ENCODE results near the gene CTNNB1. TPM values are rescaled to one million over a fixed set of nuclear protein-coding genes. Genes with fewer than 3 reads are reported as not detected.

Gene CTNNB1
- total and polyA plus RNA-seq, 2 of the 4 experiments (the other 2 are of a cell fraction), result 364 to 1,677 TPM

- ChIA-PET CTCF (no interaction called here), POLR2A (ENCODE audit: unreplicated experiment) (no interaction called here)
- H2AK5ac ChIP-seq (ENCODE audit: low read depth, low read length), result no peak overlapping the region
- ATAC-seq (ENCODE audit: low read depth) (no peak), DNase-seq (no peak)
- no peaks in the 10 kb centered on the region for H4K20me1 ChIP-seq (ENCODE audit: insufficient read depth, low read length)
- no peak overlapping the region for H3K4me2 ChIP-seq (ENCODE audit: low read depth, low read length)
- no peak overlapping the region for H3K4me3 ChIP-seq (ENCODE audit: insufficient read depth, low read depth, low read length)
- H3K18ac ChIP-seq (ENCODE audit: low read depth, low read length), result no peak overlapping the region
- H3K36me3 ChIP-seq (ENCODE audit: control insufficient read depth, insufficient read depth, low read length), result no peaks in the 10 kb centered on the region
- H3K27ac ChIP-seq (ENCODE audit: insufficient read depth, low read length), result no peak overlapping the region
- H2BK20ac ChIP-seq (ENCODE audit: low read depth, low read length), result no peak overlapping the region
- TF ChIP-seq RAD21 (IDR thresholded peaks at IDR 0.05; ENCODE audit: low read length) (no peak), CHD1 (IDR thresholded peaks at IDR 0.05; ENCODE audit: low read depth, low read length) (no peak), BHLHE40 (IDR thresholded peaks at IDR 0.05; ENCODE audit: low read depth, low read length) (no peak), MXI1 (IDR thresholded peaks at IDR 0.05; ENCODE audit: borderline replicate concordance, low read depth, low read length) (no peak), CEBPB (IDR thresholded peaks at IDR 0.05; ENCODE audit: low read depth, low read length) (no peak), CTCF (conservative IDR thresholded peaks at IDR 0.05; ENCODE audit: low read depth, low read length) (no peak), MAFK (IDR thresholded peaks at IDR 0.05; ENCODE audit: low read depth, low read length) (no peak), ELK1 (IDR thresholded peaks at IDR 0.05; ENCODE audit: borderline replicate concordance, low read depth, low read length) (no peak), RCOR1 (IDR thresholded peaks at IDR 0.05; ENCODE audit: insufficient replicate concordance, low read length) (no peak), POLR2A (IDR thresholded peaks at IDR 0.05; ENCODE audit: low read depth, low read length) (no peak), RFX5 (IDR thresholded peaks at IDR 0.05; ENCODE audit: low read depth, low read length) (no peak), SMC3 (IDR thresholded peaks at IDR 0.05; ENCODE audit: low read depth, low read length) (no peak), FOS (IDR thresholded peaks at IDR 0.05; ENCODE audit: low read depth, low read length) (no peak), NFE2L2 (IDR thresholded peaks at IDR 0.05; ENCODE audit: low read depth, low read length) (no peak), MAZ (IDR thresholded peaks at IDR 0.05; ENCODE audit: borderline replicate concordance, low read depth, low read length) (no peak)
- peaks cover 1% of the 10 kb centered on the region; the same call in 1 of the 2 replicates for H3K27me3 ChIP-seq (ENCODE audit: control insufficient read depth, insufficient read depth, low read length)
- H3K79me1 ChIP-seq (ENCODE audit: low read depth in 1 of 2, low read length in 2 of 2), result no peaks in the 10 kb centered on the region
- H3K4me1 ChIP-seq (ENCODE audit: control insufficient read depth, insufficient read depth, low read length), result no peaks in the 10 kb centered on the region
- H2AFZ ChIP-seq (replicated peaks; ENCODE audit: low read length, poor library complexity), result no peak overlapping the region
- H2AK9ac ChIP-seq (replicated peaks; ENCODE audit: low read depth, low read length, poor library complexity), result no peak overlapping the region
- H3K23ac ChIP-seq (ENCODE audit: low read depth, low read length), result no peak overlapping the region
- no peak overlapping the region for H2BK120ac ChIP-seq (ENCODE audit: low read depth, low read length)
- H3K9me1 ChIP-seq (ENCODE audit: insufficient read depth, low read length), result no peaks in the 10 kb centered on the region
- H3K9me3 ChIP-seq (ENCODE audit: control insufficient read depth, insufficient read depth, low read length), result no peaks in the 10 kb centered on the region
- dilution Hi-C loops (cut with HindIII; ENCODE audit: low sequenced_read_pairs, unreplicated experiment), result no loop called here
- no peak overlapping the region for H3K9ac ChIP-seq (ENCODE audit: low read depth, low read length)
- H4K5ac ChIP-seq (ENCODE audit: low read depth, low read length), result no peak overlapping the region
- no CpG with 5 or more reads among the region's 1 CpG for WGBS, 2 experiments (ENCODE audit: extremely low coverage in 2 of 2, insufficient read length in 1 of 2)
- H3K14ac ChIP-seq (replicated peaks; ENCODE audit: low read depth, low read length), result no peak overlapping the region
- no peak overlapping the region for H4K8ac ChIP-seq (ENCODE audit: low read depth in 2 of 2, low read length in 2 of 2)
- no TSS peak for BruUV-seq (replicated peaks)
- no peak overlapping the region for H3K4ac ChIP-seq (ENCODE audit: low read depth, low read length)
- intact Hi-C loops (cut with micrococcal nuclease), result no loop called here
- H4K91ac ChIP-seq (ENCODE audit: insufficient read depth, low read depth, low read length), result no peak overlapping the region
- no peak overlapping the region for H3K56ac ChIP-seq (ENCODE audit: extremely low read depth, insufficient read depth, low read length)
- in situ Hi-C loops (cut with MboI; ENCODE audit: low sequenced_read_pairs), result no loop called here
- H2BK5ac ChIP-seq (ENCODE audit: low read depth, low read length, poor library complexity, severe bottlenecking), result no peak overlapping the region
- H2BK15ac ChIP-seq (ENCODE audit: low read depth, low read length), result no peak overlapping the region
These were observed 36.3 kb upstream of the CTNNB1 start for GRCh38 chr3:41163006-41163405.
